CD4-positive, alpha-beta T cell (primary cell): ENCODE results near the gene NEGR1. TPM values are rescaled to one million over a fixed set of nuclear protein-coding genes. Genes with fewer than 3 reads are reported as not detected.

ENCODE experiments used
- ATAC-seq: fragments of 200-7000 bp; cut with Tn5 transposase; one replicate; pipeline ENCODE4 v1.10.0; 2022; ENCODE audit warnings: mild to moderate bottlenecking; ENCODE audit not compliant: poor library complexity
- CTCF ChIA-PET: fragments of 350-600 bp; sonication (Branson Sonifier 250); formaldehyde crosslinking; loops from one replicate; lab custom pipeline; 2021; ENCODE audit warnings: antibody characterized with exemption, inconsistent platforms; lab: Charles Lee
- POLR2A ChIA-PET: fragments of 350-600 bp; sonication (Branson Sonifier 250); formaldehyde crosslinking; loops from one replicate; lab custom pipeline; 2021; ENCODE audit warnings: antibody characterized with exemption, inconsistent platforms; lab: Charles Lee
- DNase-seq, 14 experiments: peaks; one replicate each; pipeline ENCODE4 v3.0.0-alpha.2; 2013 to 2020; ENCODE audit warnings: mixed read lengths in 2 of 14
- H3K27ac ChIP-seq, 2 donors: one replicate each; pipeline versions ENCODE4 v1.5.1 to v1.7.0; 2013; ENCODE audit warnings: low read length in 2 of 2, low read depth in 1 of 2, mild to moderate bottlenecking in 1 of 2
- H3K27me3 ChIP-seq, 2 experiments: 1 replicate in 1 of 2; 2 replicates in 1 of 2; pipeline versions ENCODE4 v1.6.1 to v1.7.0; 2013; ENCODE audit warnings: low read length in 2 of 2, control low read depth in 1 of 2, mild to moderate bottlenecking in 1 of 2, moderate library complexity in 1 of 2; ENCODE audit not compliant: insufficient read depth in 2 of 2, control insufficient read depth in 1 of 2
- H3K36me3 ChIP-seq: one replicate; pipeline ENCODE4 v1.6.1; 2013; ENCODE audit warnings: low read length, control low read depth; ENCODE audit not compliant: insufficient read depth
- H3K4me1 ChIP-seq: one replicate; pipeline ENCODE4 v1.6.1; 2013; ENCODE audit warnings: low read length, control low read depth; ENCODE audit not compliant: insufficient read depth
- H3K4me3 ChIP-seq: one replicate; pipeline ENCODE4 v1.5.1; 2013; ENCODE audit warnings: mild to moderate bottlenecking, low read length, moderate library complexity
- H3K9me3 ChIP-seq, 2 experiments: 1 replicate in 1 of 2; 2 replicates in 1 of 2; pipeline versions ENCODE4 v1.6.1 to v1.7.0; 2013; ENCODE audit warnings: low read length in 2 of 2, mild to moderate bottlenecking in 2 of 2, control low read depth in 1 of 2, moderate library complexity in 1 of 2; ENCODE audit not compliant: control insufficient read depth in 1 of 2, insufficient read depth in 1 of 2
- H3K27ac Mint-ChIP-seq: one replicate; pipeline ENCODE4 v1.8.0; 2020; ENCODE audit warnings: mixed read lengths
- H3K27me3 Mint-ChIP-seq: one replicate; pipeline ENCODE4 v1.8.0; 2021; ENCODE audit warnings: mixed read lengths
- H3K36me3 Mint-ChIP-seq: one replicate; pipeline ENCODE4 v1.8.0; 2021; ENCODE audit warnings: low read depth, mixed read lengths
- H3K4me1 Mint-ChIP-seq: one replicate; pipeline ENCODE4 v1.8.0; 2021; ENCODE audit warnings: low read depth, mixed read lengths
- H3K4me3 Mint-ChIP-seq: one replicate; pipeline ENCODE4 v1.8.0; 2020; ENCODE audit warnings: mild to moderate bottlenecking, mixed read lengths
- H3K9me3 Mint-ChIP-seq: one replicate; pipeline ENCODE4 v1.8.0; 2020; ENCODE audit warnings: mixed read lengths
- CTCF ChIP-seq: fragments of 200-600 bp; IDR thresholded peaks from one replicate; pipeline ENCODE4 v1.8.0; 2022; ENCODE audit warnings: antibody characterized with exemption, mild to moderate bottlenecking
- intact Hi-C, 2 experiments: fragments of 100-400 bp; cut with DNase I in 1 of 2; cut with micrococcal nuclease in 1 of 2; formaldehyde crosslinking; loops; one replicate each; pipeline versions ENCODE4 v1.15.1 to v1.9.0; 2023 to 2025; cut with DNase I, micrococcal nuclease
- total RNA-seq, 174 experiments: library from RNA in 2 of 174; stranded (reverse) in 2 of 174; gene quantifications; one replicate each; pipeline ENCODE4 v1.2.3 and lab custom pipeline; 2021 to 2026

Gene NEGR1
- total RNA-seq, 2 experiments from 2014 or later, result 0.03 TPM

GRCh38 chr1:71372496-71372895 lies 909.8 kb downstream of the NEGR1 start:
- POLR2A ChIA-PET, result no interaction called here
- Histone ChIP-seq H3K36me3 (no peaks in the 10 kb centered on the region), H3K4me1 (no peaks in the 10 kb centered on the region), H3K27me3 (no peaks in the 10 kb centered on the region), H3K27ac (no peak overlapping the region), H3K4me3 (no peak overlapping the region), H3K9me3 (peaks cover 0 to 4% of the 10 kb centered on the region in 2 experiments)
- no peak for DNase-seq
- no peaks in the 10 kb centered on the region for H3K4me1 Mint-ChIP-seq
- CTCF ChIA-PET, result no interaction called here
- H3K4me3 Mint-ChIP-seq, result no peak overlapping the region
- intact Hi-C loops, result no loop called here
- no peak overlapping the region for H3K27ac Mint-ChIP-seq
- no peak for ATAC-seq
- H3K27me3 Mint-ChIP-seq, result no peaks in the 10 kb centered on the region
- peaks cover 9% of the 10 kb centered on the region for H3K9me3 Mint-ChIP-seq
- no peaks in the 10 kb centered on the region for H3K36me3 Mint-ChIP-seq
- no peak for TF ChIP-seq CTCF

- no peak overlapping the region for H3K27ac ChIP-seq
- Mint-ChIP-seq H3K4me3 (no peak overlapping the region), H3K27me3 (no peaks in the 10 kb centered on the region), H3K36me3 (no peaks in the 10 kb centered on the region), H3K4me1 (no peaks in the 10 kb centered on the region), H3K27ac (no peak overlapping the region), H3K9me3 (peaks cover 4% of the 10 kb centered on the region)
- H3K36me3 ChIP-seq, result no peaks in the 10 kb centered on the region
- H3K27me3 ChIP-seq, result no peaks in the 10 kb centered on the region
- CTCF ChIA-PET, result no interaction called here
- H3K4me1 ChIP-seq, result no peaks in the 10 kb centered on the region
- H3K4me3 ChIP-seq, result no peak overlapping the region
- TF ChIP-seq CTCF, result no peak
- POLR2A ChIA-PET, result no interaction called here
- no peak for DNase-seq
- no peak for ATAC-seq
- no peaks in the 10 kb centered on the region for H3K9me3 ChIP-seq
- intact Hi-C loops, result no loop called here
Observed at GRCh38 chr1:71371581-71371980, 910.8 kb downstream of the NEGR1 start.

- Mint-ChIP-seq H3K4me1 (no peaks in the 10 kb centered on the region), H3K27ac (no peak overlapping the region), H3K36me3 (no peaks in the 10 kb centered on the region), H3K4me3 (no peak overlapping the region), H3K27me3 (no peaks in the 10 kb centered on the region), H3K9me3 (no peaks in the 10 kb centered on the region)
- Histone ChIP-seq H3K9me3 (no peaks in the 10 kb centered on the region), H3K36me3 (no peaks in the 10 kb centered on the region), H3K4me3 (no peak overlapping the region), H3K27me3 (no peaks in the 10 kb centered on the region), H3K4me1 (no peaks in the 10 kb centered on the region), H3K27ac (no peak overlapping the region)
- no peak for ATAC-seq
- ChIA-PET CTCF (no interaction called here), POLR2A (no interaction called here)
- no peak for DNase-seq
- intact Hi-C loops, result no loop called here
- no peak for TF ChIP-seq CTCF
Observed at GRCh38 chr1:71364236-71364635, 918.1 kb downstream of the NEGR1 start.
